Neural progenitor cell (in vitro differentiated cells): ENCODE results near the gene CMTM1. TPM values are rescaled to one million over a fixed set of nuclear protein-coding genes. Genes with fewer than 3 reads are reported as not detected.

Source experiments
- DNase-seq: peaks from one replicate; pipeline ENCODE4 v3.0.0-alpha.2; 2016; ENCODE audit warnings: low spot score
- H2AFZ ChIP-seq: fragments of 200-600 bp; sonication (generic); replicated peaks from 2 replicates; pipeline ENCODE4 v1.6.1; 2016; ENCODE audit warnings: antibody characterized with exemption
- H3F3A ChIP-seq: fragments of 200-600 bp; sonication (generic); 2 replicates; pipeline ENCODE4 v1.6.1; 2016; ENCODE audit warnings: antibody characterized with exemption, low read depth
- H3K27ac ChIP-seq: fragments of 200-600 bp; sonication (generic); 2 replicates; pipeline ENCODE4 v1.5.1; 2016; ENCODE audit warnings: mild to moderate bottlenecking
- H3K27me3 ChIP-seq: fragments of 200-600 bp; sonication (generic); 2 replicates; pipeline ENCODE4 v1.6.1; 2016; ENCODE audit warnings: mild to moderate bottlenecking, moderate library complexity
- H3K36me3 ChIP-seq: fragments of 200-600 bp; sonication (generic); 2 replicates; pipeline ENCODE4 v1.5.1; 2016
- H3K4me1 ChIP-seq: fragments of 200-600 bp; sonication (generic); 2 replicates; pipeline ENCODE4 v1.6.1; 2016; ENCODE audit warnings: mixed run types
- H3K4me2 ChIP-seq: fragments of 200-600 bp; sonication (generic); 2 replicates; pipeline ENCODE4 v1.6.1; 2016
- H3K4me3 ChIP-seq: fragments of 200-600 bp; sonication (generic); 2 replicates; pipeline ENCODE4 v1.5.1; 2016
- H3K79me2 ChIP-seq: fragments of 200-600 bp; sonication (generic); 2 replicates; pipeline ENCODE4 v1.6.1; 2016; ENCODE audit warnings: low read depth
- H3K9ac ChIP-seq: fragments of 200-600 bp; sonication (generic); 2 replicates; pipeline ENCODE4 v1.6.1; 2016
- H3K9me3 ChIP-seq: fragments of 200-600 bp; sonication (generic); 2 replicates; pipeline ENCODE4 v1.5.1; 2016; ENCODE audit warnings: low read depth
- H4K20me1 ChIP-seq: fragments of 200-600 bp; sonication (generic); 2 replicates; pipeline ENCODE4 v1.6.1; 2016; ENCODE audit warnings: low read depth
- H3K27ac Mint-ChIP-seq: 3 replicates; pipeline ENCODE4 v1.8.0; 2021; ENCODE audit warnings: mixed read lengths
- H3K27me3 Mint-ChIP-seq: 2 replicates; pipeline ENCODE4 v1.8.0; 2022; ENCODE audit warnings: low read depth, mild to moderate bottlenecking, inconsistent platforms, moderate library complexity, mixed read lengths; ENCODE audit not compliant: insufficient read depth
- H3K36me3 Mint-ChIP-seq: 3 replicates; pipeline ENCODE4 v1.8.0; 2021; ENCODE audit warnings: mixed read lengths
- H3K4me1 Mint-ChIP-seq: 3 replicates; pipeline ENCODE4 v1.8.0; 2021; ENCODE audit warnings: mixed read lengths
- H3K4me3 Mint-ChIP-seq: 3 replicates; pipeline ENCODE4 v1.8.0; 2021; ENCODE audit warnings: mild to moderate bottlenecking, moderate library complexity, mixed read lengths
- H3K9me3 Mint-ChIP-seq: 3 replicates; pipeline ENCODE4 v1.8.0; 2020; ENCODE audit warnings: mixed read lengths
- CTCF ChIP-seq: fragments of 200-600 bp; sonication (generic); IDR thresholded peaks from 2 replicates; pipeline ENCODE4 v1.5.1; 2017; ENCODE audit warnings: antibody characterized with exemption, mild to moderate bottlenecking
- EZH2 ChIP-seq: fragments of 200-600 bp; sonication (generic); IDR thresholded peaks from 2 replicates; pipeline ENCODE4 v1.6.1; 2017; ENCODE audit warnings: antibody characterized with exemption, mild to moderate bottlenecking, moderate library complexity
- EZH2phosphoT487 ChIP-seq: fragments of 200-600 bp; sonication (generic); IDR thresholded peaks from 2 replicates; pipeline ENCODE4 v1.6.1; 2017; ENCODE audit warnings: antibody characterized with exemption
- total RNA-seq: library from RNA; depleted of rRNA; stranded (reverse); fragments of >200 nt; gene quantifications from 2 replicates; pipeline ENCODE4 v1.2.3, GENCODE V29; 2015; ENCODE audit warnings: low replicate concordance

The CMTM1 gene
- total RNA-seq, 1 donor from 2014 or later = not detected

GRCh38 chr16:66521252-66521713, 45.0 kb upstream of the CMTM1 start:
- H3F3A ChIP-seq = no peaks in the 10 kb centered on the region
- no peaks in the 10 kb centered on the region for H3K27me3 ChIP-seq
- no peak overlapping the region for H2AFZ ChIP-seq
- H3K9ac ChIP-seq = no peak overlapping the region
- peaks cover 12% of the 10 kb centered on the region for H3K4me1 ChIP-seq
- no peak for DNase-seq
- H3K27ac ChIP-seq = no peak overlapping the region
- Mint-ChIP-seq H3K4me3 (no peak overlapping the region), H3K36me3 (peaks cover 11% of the 10 kb centered on the region), H3K4me1 (peaks cover 24% of the 10 kb centered on the region), H3K27ac (peak overlapping the region; percentile 69), H3K27me3 (peaks cover 4% of the 10 kb centered on the region), H3K9me3 (peaks cover under 1% of the 10 kb centered on the region)
- TF ChIP-seq CTCF (no peak), EZH2phosphoT487 (no peak), EZH2 (no peak)
- H3K4me3 ChIP-seq = no peak overlapping the region
- no peaks in the 10 kb centered on the region for H3K79me2 ChIP-seq
- no peaks in the 10 kb centered on the region for H3K9me3 ChIP-seq
- no peaks in the 10 kb centered on the region for H4K20me1 ChIP-seq
- no peak overlapping the region for H3K4me2 ChIP-seq
- H3K36me3 ChIP-seq = no peaks in the 10 kb centered on the region

GRCh38 chr16:66521951-66522771, 44.1 kb upstream of the CMTM1 start:
- H3K9ac ChIP-seq = no peak overlapping the region
- no peak overlapping the region for H2AFZ ChIP-seq
- H4K20me1 ChIP-seq = no peaks in the 10 kb centered on the region
- H3K27ac ChIP-seq = no peak overlapping the region
- no peak overlapping the region for H3K4me3 Mint-ChIP-seq
- H3K4me3 ChIP-seq = no peak overlapping the region
- H3K9me3 ChIP-seq = no peaks in the 10 kb centered on the region
- peaks cover 16% of the 10 kb centered on the region for H3K4me1 Mint-ChIP-seq
- H3K27me3 ChIP-seq = no peaks in the 10 kb centered on the region
- DNase-seq = no peak
- TF ChIP-seq CTCF (no peak), EZH2 (no peak), EZH2phosphoT487 (no peak)
- no peaks in the 10 kb centered on the region for H3K9me3 Mint-ChIP-seq
- no peaks in the 10 kb centered on the region for H3K79me2 ChIP-seq
- H3F3A ChIP-seq = no peaks in the 10 kb centered on the region
- peaks cover 10% of the 10 kb centered on the region for H3K36me3 Mint-ChIP-seq
- peaks cover 3% of the 10 kb centered on the region for H3K27me3 Mint-ChIP-seq
- no peaks in the 10 kb centered on the region for H3K36me3 ChIP-seq
- H3K27ac Mint-ChIP-seq = no peak overlapping the region
- H3K4me1 ChIP-seq = peaks cover 7% of the 10 kb centered on the region
- H3K4me2 ChIP-seq = no peak overlapping the region

- Mint-ChIP-seq H3K27ac (no peak overlapping the region), H3K27me3 (peaks cover 3% of the 10 kb centered on the region)
- no peak overlapping the region for H3K27ac ChIP-seq
Measured at GRCh38 chr16:66522816-66523590, 43.2 kb upstream of the CMTM1 start.

More at GRCh38 chr16:66522816-66523590, 43.2 kb upstream of the CMTM1 start:
- Histone ChIP-seq H2AFZ (no peak overlapping the region), H3K4me1 (no peaks in the 10 kb centered on the region), H4K20me1 (no peaks in the 10 kb centered on the region), H3K4me2 (no peak overlapping the region), H3K4me3 (no peak overlapping the region), H3K9ac (no peak overlapping the region), H3K36me3 (no peaks in the 10 kb centered on the region), H3K27me3 (no peaks in the 10 kb centered on the region), H3K9me3 (no peaks in the 10 kb centered on the region), H3K79me2 (no peaks in the 10 kb centered on the region), H3F3A (no peaks in the 10 kb centered on the region)
- Mint-ChIP-seq H3K4me1 (peaks cover 8% of the 10 kb centered on the region), H3K9me3 (no peaks in the 10 kb centered on the region), H3K4me3 (no peak overlapping the region), H3K36me3 (peaks cover 7% of the 10 kb centered on the region)
- no peak for DNase-seq
- TF ChIP-seq CTCF (no peak), EZH2phosphoT487 (no peak), EZH2 (no peak)
